Neural cell (in vitro differentiated cells): Measurements from ENCODE around the gene CPO. TPM values are rescaled to one million over a fixed set of nuclear protein-coding genes. Genes with fewer than 3 reads are reported as not detected.

ENCODE experiments used
- H2AFZ ChIP-seq: fragments of 200-600, 300-800 bp; sonication (generic), shearing (Covaris generic); 2 replicates; pipeline ENCODE4 v1.6.0; 2014; ENCODE audit warnings: low read depth, mild to moderate bottlenecking, antibody characterized with exemption, low read length, moderate library complexity
- H3F3A ChIP-seq: fragments of 200-600 bp; shearing (Covaris generic); 2 replicates; pipeline ENCODE4 v1.6.1; 2016; ENCODE audit warnings: mild to moderate bottlenecking, moderate library complexity, mixed read lengths, antibody characterized with exemption, low read length; ENCODE audit not compliant: insufficient read depth, poor library complexity, severe bottlenecking
- H3K27ac ChIP-seq: fragments of 200-600, 300-800 bp; sonication (generic), shearing (Covaris generic); 2 replicates; pipeline ENCODE4 v1.5.1; 2014; ENCODE audit warnings: mild to moderate bottlenecking, low read length, moderate library complexity
- H3K27me3 ChIP-seq: fragments of 300-800, 200-600 bp; sonication (generic), shearing (Covaris generic); 2 replicates; pipeline ENCODE4 v1.6.0; 2014; ENCODE audit warnings: mild to moderate bottlenecking, low read depth, low read length, moderate library complexity; ENCODE audit not compliant: insufficient read depth
- H3K36me3 ChIP-seq: fragments of 300-800, 200-600 bp; sonication (generic), shearing (Covaris generic); 2 replicates; pipeline ENCODE4 v1.5.1; 2014; ENCODE audit warnings: mild to moderate bottlenecking, antibody characterized with exemption, low read length, moderate library complexity; ENCODE audit not compliant: insufficient read depth
- H3K4me2 ChIP-seq: fragments of 300-800, 200-600 bp; sonication (generic), shearing (Covaris generic); 2 replicates; pipeline ENCODE4 v1.6.0; 2014; ENCODE audit warnings: mild to moderate bottlenecking, low read length
- H3K4me3 ChIP-seq: fragments of 300-800, 200-600 bp; sonication (generic), shearing (Covaris generic); 2 replicates; pipeline ENCODE4 v1.5.1; 2014; ENCODE audit warnings: mild to moderate bottlenecking, low read length, moderate library complexity
- H3K79me2 ChIP-seq: fragments of 200-600 bp; shearing (Covaris generic); replicated peaks from 2 replicates; pipeline ENCODE4 v1.6.0; 2014; ENCODE audit warnings: mild to moderate bottlenecking, low read length, moderate library complexity; ENCODE audit not compliant: insufficient read depth
- H3K9ac ChIP-seq: fragments of 300-800, 200-600 bp; sonication (generic), shearing (Covaris generic); 2 replicates; pipeline ENCODE4 v1.6.1; 2016; ENCODE audit warnings: mild to moderate bottlenecking, low read length, mixed read lengths
- H3K9me2 ChIP-seq: fragments of 200-600 bp; shearing (Covaris generic); 2 replicates; pipeline ENCODE4 v1.6.1; 2016; ENCODE audit warnings: mild to moderate bottlenecking, low read length, mixed read lengths; ENCODE audit not compliant: insufficient read depth
- H3K9me3 ChIP-seq: fragments of 200-600, 300-800 bp; sonication (generic), shearing (Covaris generic); 2 replicates; pipeline ENCODE4 v1.6.1; 2016; ENCODE audit warnings: mild to moderate bottlenecking, mixed run types, low read length, moderate library complexity, mixed read lengths
- H4K20me1 ChIP-seq: fragments of 200-600 bp; shearing (Covaris generic); 2 replicates; pipeline ENCODE4 v1.6.1; 2016; ENCODE audit warnings: mild to moderate bottlenecking, mixed run types; ENCODE audit not compliant: insufficient read depth
- CTCF ChIP-seq: fragments of 450-650 bp; IDR thresholded peaks from 2 replicates; pipeline ENCODE4 v1.5.1; 2014; ENCODE audit warnings: antibody characterized with exemption, mild to moderate bottlenecking, moderate library complexity; ENCODE audit not compliant: poor library complexity, severe bottlenecking
- EP300 ChIP-seq: fragments of 450-650 bp; conservative IDR thresholded peaks from 2 replicates; pipeline ENCODE4 v1.6.1; 2014; ENCODE audit warnings: antibody characterized with exemption, mild to moderate bottlenecking, moderate library complexity; ENCODE audit not compliant: poor library complexity, severe bottlenecking
- EZH2 ChIP-seq: fragments of 200-600, 300-800 bp; shearing (Covaris generic), sonication (generic); IDR thresholded peaks from 2 replicates; pipeline ENCODE4 v1.6.1; 2014; ENCODE audit warnings: antibody characterized with exemption, low read length, borderline replicate concordance, mild to moderate bottlenecking; ENCODE audit not compliant: insufficient read depth, poor library complexity, severe bottlenecking
- MXI1 ChIP-seq: fragments of 450-650 bp; conservative IDR thresholded peaks from 2 replicates; pipeline ENCODE4 v1.6.1; 2014; ENCODE audit warnings: antibody characterized with exemption, mild to moderate bottlenecking; ENCODE audit not compliant: poor library complexity, severe bottlenecking
- RAD21 ChIP-seq: fragments of 450-650 bp; conservative IDR thresholded peaks from 2 replicates; pipeline ENCODE4 v1.6.1; 2014; ENCODE audit warnings: antibody characterized with exemption, mild to moderate bottlenecking, moderate library complexity
- REST ChIP-seq: IDR thresholded peaks from 2 replicates; pipeline ENCODE4 v1.6.1; 2012; ENCODE audit warnings: borderline replicate concordance
- SMC3 ChIP-seq: fragments of 450-650 bp; conservative IDR thresholded peaks from 2 replicates; pipeline ENCODE4 v1.6.1; 2014; ENCODE audit warnings: antibody characterized with exemption, mild to moderate bottlenecking, moderate library complexity; ENCODE audit not compliant: poor library complexity
- TAF1 ChIP-seq: IDR thresholded peaks from 2 replicates; pipeline ENCODE4 v1.6.1; 2012; ENCODE audit warnings: low read depth
- polyA plus RNA-seq: library from polyadenylated mRNA; depleted of rRNA; stranded (reverse); fragments of >200 nt; gene quantifications from 2 replicates; pipeline ENCODE4 v1.2.3, GENCODE V29; 2014

The CPO gene
- polyA plus RNA-seq, 1 donor from 2014 or later, result 1.2 TPM

GRCh38 chr2:206955253-206955652 lies 15.9 kb downstream of the CPO start:
- Histone ChIP-seq H3K9ac (no peak overlapping the region), H4K20me1 (no peaks in the 10 kb centered on the region), H3F3A (no peaks in the 10 kb centered on the region), H3K9me3 (no peaks in the 10 kb centered on the region), H3K27me3 (no peaks in the 10 kb centered on the region), H3K4me2 (no peak overlapping the region), H3K79me2 (no peaks in the 10 kb centered on the region), H2AFZ (no peak overlapping the region), H3K36me3 (no peaks in the 10 kb centered on the region), H3K9me2 (no peaks in the 10 kb centered on the region), H3K27ac (no peak overlapping the region), H3K4me3 (no peak overlapping the region)
- no peak for TF ChIP-seq REST
- no peak for TF ChIP-seq MXI1
- no peak for TF ChIP-seq CTCF

- Histone ChIP-seq H3K4me3 (no peak overlapping the region), H3K9ac (no peak overlapping the region), H3K27me3 (no peaks in the 10 kb centered on the region), H2AFZ (no peak overlapping the region), H3K4me2 (no peak overlapping the region), H4K20me1 (no peaks in the 10 kb centered on the region), H3K79me2 (no peaks in the 10 kb centered on the region), H3K9me2 (no peaks in the 10 kb centered on the region), H3K9me3 (no peaks in the 10 kb centered on the region), H3K36me3 (no peaks in the 10 kb centered on the region), H3F3A (no peaks in the 10 kb centered on the region), H3K27ac (no peak overlapping the region)
- TF ChIP-seq CTCF, result no peak
- no peak for TF ChIP-seq TAF1
Measured at GRCh38 chr2:206958261-206958660, 18.9 kb downstream of the CPO start.

GRCh38 chr2:206962966-206963365 lies 23.6 kb downstream of the CPO start:
- H3K4me2 ChIP-seq, result no peak overlapping the region
- no peaks in the 10 kb centered on the region for H3K36me3 ChIP-seq
- no peak overlapping the region for H3K4me3 ChIP-seq
- no peak overlapping the region for H3K27ac ChIP-seq
- no peaks in the 10 kb centered on the region for H3F3A ChIP-seq
- H2AFZ ChIP-seq, result no peak overlapping the region
- no peaks in the 10 kb centered on the region for H3K9me2 ChIP-seq
- H3K9ac ChIP-seq, result no peak overlapping the region
- H4K20me1 ChIP-seq, result no peaks in the 10 kb centered on the region
- TF ChIP-seq EZH2 (no peak), CTCF (no peak), SMC3 (no peak), MXI1 (no peak), RAD21 (no peak), EP300 (no peak)
- H3K9me3 ChIP-seq, result no peaks in the 10 kb centered on the region
- H3K27me3 ChIP-seq, result no peaks in the 10 kb centered on the region
- H3K79me2 ChIP-seq, result no peaks in the 10 kb centered on the region
